NCI-H1105 (cell line): Measurements from ENCODE around the gene VPS13D.
A peak's percentile ranks its signal among the peaks of the same experiment; 100 is the strongest.
"Not testable (repeated sequence)": the region's sequence is repeated elsewhere in the genome, so short reads cannot be mapped to it uniquely, and the experiment has no call there.

Experiments
- DNase-seq: peaks from one replicate; lab custom pipeline; 2025; lab: John Stamatoyannopoulos, UW

Gene VPS13D

DNA sequence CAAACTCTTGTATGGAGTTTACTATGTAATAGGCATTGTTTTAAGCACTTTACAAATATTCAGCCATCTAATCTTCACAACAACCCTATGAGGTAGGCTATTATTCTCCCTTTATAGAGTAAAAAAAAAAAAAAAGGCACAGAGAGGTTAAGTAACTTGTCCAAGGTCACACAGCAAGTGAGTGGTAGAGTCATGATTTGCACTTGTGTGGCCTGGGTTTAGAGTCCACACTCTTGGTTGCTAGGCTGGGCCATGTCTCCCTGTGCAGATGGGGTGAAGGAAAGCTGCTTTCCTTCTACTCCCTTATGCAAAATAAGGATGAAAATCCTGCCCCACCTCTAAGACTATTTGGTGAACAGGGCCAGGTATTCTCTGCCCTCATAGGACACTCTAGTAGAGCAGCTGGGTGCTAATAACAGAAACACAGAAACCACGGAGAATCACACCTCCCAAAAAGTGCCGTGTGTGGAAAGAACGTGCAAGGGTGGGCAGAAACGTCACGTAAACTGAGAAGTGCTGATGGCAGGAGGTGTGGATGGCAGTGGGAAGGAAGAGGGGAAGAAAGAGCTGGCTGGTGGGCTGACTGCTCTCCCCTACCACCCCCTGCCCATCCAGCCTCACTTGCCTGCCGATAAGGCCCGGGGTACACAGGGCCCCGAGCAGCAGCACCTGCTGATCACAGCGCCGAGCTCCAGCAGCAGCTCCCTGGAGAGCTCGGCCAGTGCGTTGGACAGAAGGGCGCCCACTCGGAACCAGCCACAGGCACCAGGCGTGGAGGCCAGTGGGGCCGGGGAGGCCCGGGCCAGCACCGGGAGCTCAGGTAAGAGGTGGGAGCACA is 28.3 kb upstream of the VPS13D start:
- DNase-seq: no peak

DNA sequence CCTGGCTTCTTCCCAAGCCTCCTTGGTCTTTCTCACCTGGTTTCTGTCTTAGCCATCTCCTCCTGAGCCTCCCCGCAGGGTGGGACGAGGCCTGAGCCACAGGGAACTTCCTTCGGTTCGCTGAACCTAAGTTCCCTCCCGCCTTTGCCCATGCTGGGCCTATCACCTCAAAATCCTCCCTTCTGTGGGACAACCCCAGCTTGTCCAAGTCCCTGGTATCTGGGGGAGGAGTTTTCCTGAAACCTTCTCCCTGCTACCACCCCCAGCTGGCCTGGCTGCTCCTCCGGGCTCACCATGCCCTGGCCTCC is 27.7 kb upstream of the VPS13D start:
- no peak for DNase-seq

DNA sequence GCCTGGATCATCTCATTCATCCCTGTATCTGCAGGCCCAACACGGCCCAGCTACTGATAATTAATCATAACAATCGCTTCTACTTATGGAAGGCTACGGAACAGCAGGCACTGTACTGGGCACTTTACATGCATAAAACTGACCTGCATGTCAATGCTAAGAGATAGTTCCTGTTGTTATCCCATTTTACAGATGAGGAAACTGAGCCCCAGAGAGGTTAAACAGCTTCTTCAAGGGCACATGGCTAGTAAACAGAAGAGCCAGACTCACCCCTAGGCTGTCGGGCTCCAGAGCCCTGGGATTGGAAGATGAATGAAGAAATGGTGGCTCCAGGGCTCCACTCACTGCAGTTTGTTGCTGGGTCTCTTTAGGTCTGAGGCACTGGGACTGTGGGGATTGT is 27.3 kb upstream of the VPS13D start:
- no peak for DNase-seq

DNA sequence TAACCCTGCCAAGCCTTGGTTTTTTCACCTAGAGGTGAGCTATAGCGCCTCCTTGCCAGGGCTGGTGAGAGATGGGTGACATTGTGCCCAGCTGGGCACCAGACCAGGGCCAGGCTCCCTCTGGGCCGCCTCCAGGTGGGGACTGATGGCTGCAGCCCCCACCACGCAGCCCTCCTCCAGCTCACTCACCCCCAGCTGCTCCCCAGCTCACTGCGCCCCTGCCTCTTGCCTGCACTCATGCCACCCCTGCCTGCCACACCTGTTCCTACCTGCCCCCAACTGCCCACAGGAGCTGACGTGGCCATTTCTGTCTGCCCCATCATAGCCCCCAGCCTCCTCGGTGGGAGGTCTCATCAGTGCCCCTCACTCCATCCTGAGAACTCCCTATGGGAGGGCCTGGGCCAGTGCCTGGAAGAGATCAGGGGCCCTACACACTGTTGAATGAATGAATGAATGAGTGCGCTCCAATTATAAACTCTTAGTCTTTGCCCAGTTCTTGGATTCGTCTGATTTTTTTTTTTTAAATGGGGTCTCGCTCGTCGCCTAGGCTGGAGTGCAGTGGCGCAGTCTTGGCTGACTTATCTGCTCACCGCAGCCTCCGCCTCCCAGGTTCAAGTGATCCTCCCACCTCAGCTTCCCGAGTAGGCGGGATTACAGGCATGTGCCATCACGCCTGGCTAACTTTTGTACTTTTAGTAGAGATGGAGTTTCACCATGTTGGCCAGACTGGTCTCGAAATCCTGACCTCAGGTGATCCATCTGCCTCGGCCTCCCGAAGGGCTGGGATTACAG is 26.4 kb upstream of the VPS13D start:
- DNase-seq: no peak

DNA sequence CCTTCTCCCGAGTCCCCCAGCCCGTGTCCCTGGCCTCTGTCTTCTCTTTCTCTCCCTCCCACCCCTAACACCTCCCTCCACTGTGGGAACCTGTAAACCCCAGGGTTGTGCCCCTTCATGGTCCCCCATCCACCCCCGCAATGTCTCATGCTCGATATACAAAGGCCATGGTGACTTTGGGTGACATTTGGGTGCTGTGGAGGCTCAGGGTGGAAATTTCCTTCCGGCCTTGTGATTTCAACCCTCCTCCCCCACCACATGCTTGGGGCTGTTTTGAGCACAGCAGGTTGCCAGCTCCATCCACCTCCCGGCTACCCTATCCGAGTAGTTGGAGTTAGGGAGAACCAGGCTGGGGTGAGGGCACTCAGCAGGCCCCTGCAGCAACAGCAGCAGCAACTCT is 25.7 kb upstream of the VPS13D start:
- no peak for DNase-seq

DNA sequence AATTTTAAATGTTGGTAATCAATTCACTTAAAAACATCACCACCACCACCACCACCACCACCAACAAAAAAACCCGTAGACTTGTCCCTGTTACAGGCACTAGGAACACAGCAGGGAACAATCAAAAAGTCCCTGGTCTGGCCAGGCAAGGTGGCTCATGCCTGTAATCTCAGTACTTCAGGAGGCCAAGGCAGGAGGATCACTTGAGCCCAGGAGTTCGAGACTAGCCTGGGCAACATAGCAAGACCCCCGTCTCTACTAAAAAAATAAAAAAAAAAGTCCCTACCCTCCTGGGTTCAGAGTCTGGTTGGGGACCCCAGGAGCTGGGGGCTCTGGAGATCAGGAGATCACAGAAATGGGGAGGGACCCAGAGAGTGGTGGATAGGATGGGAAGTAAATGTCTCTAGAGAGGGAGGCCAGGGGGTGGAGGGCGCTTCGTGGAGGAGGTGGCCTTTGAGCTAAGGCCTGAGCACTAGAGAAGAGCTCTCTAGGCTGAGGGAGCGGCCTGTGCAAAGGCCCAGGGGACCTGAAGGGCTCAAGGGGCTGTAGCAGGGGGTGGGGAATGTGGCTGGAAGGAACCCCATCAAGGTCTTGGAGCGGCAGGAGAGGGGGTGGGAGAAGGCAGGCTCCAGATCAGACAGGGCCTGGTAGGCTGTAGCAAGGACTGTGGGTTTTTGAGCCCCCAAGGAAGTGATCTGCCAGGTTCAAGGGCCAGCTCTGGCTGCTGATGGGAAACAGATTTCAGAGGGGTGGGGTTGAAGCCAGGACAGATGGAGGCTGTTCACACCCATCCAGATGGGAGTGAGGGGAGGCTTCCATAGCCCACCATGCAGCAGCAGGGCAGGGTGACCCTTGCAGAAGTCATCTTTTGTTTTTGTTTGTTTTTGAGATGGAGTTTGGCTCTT is 24.8 kb upstream of the VPS13D start:
- no peak for DNase-seq

DNA sequence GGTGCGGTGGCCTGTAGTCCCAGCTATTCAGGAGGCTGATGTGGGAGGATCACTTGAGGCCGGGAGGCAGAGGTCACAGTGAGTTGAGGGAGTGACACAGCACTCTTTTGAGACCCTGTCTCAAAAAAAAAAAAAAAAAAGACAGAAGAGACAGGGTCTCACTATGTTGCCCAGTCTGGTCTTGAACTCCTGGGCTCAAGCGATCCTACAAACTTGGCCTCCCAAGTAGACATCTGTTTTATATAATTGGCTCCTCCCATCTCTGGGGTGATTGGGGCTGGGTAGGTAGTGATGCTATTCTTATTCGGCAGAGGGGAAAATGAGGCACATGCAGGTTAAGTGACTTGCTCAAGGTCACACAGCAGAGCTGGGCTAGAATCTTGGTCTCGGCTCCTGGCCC is 23.6 kb upstream of the VPS13D start:
- DNase-seq: no peak

DNA sequence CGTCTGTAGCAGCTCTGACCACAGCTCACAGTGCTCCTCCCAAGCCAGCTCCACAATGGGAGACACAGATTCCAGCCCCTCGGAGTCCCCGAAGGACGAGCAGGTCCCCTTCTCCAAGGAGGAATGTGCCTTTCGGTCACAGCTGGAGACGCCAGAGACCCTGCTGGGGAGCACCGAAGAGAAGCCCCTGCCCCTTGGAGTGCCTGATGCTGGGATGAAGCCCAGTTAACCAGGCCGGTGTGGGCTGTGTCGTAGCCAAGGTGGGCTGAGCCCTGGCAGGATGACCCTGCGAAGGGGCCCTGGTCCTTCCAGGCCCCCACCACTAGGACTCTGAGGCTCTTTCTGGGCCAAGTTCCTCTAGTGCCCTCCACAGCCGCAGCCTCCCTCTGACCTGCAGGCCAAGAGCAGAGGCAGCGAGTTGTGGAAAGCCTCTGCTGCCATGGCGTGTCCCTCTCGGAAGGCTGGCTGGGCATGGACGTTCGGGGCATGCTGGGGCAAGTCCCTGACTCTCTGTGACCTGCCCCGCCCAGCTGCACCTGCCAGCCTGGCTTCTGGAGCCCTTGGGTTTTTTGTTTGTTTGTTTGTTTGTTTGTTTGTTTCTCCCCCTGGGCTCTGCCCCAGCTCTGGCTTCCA is 22.9 kb upstream of the VPS13D start:
- DNase-seq: peak; percentile 29

DNA sequence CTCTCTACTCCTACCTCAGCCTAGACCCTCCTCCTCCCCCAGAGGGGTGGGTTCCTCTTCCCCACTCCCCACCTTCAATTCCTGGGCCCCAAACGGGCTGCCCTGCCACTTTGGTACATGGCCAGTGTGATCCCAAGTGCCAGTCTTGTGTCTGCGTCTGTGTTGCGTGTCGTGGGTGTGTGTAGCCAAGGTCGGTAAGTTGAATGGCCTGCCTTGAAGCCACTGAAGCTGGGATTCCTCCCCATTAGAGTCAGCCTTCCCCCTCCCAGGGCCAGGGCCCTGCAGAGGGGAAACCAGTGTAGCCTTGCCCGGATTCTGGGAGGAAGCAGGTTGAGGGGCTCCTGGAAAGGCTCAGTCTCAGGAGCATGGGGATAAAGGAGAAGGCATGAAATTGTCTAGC is 21.6 kb upstream of the VPS13D start:
- no peak for DNase-seq

DNA sequence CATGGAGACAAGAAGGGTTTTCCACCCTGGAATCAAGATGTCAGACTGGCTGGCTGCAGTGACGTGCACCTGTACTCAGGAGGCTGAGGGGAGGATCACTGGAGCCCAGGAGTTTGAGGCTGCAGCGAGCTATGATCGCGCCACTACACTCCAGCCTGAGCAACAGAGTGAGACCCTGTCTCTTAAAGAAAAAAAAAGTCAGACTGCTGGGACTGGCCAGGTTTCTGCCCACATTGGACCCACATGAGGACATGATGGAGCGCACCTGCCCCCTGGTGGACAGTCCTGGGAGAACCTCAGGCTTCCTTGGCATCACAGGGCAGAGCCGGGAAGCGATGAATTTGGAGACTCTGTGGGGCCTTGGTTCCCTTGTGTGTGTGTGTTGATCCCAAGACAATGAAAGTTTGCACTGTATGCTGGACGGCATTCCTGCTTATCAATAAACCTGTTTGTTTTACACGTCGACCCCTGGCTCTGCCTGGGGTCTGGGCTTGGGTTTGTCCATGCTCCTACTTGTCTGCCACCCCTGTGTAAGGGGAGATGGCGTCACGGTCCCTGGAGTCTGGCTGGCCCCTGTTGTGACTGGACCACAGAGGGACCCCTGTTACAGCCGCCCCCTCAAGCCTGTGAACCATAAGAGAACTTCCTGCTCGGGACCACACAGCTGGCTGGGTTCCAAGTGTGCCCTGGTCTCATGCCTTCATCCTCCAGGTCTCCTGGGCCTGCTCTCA is 20.9 kb upstream of the VPS13D start:
- peak; percentile 55 for DNase-seq

DNA sequence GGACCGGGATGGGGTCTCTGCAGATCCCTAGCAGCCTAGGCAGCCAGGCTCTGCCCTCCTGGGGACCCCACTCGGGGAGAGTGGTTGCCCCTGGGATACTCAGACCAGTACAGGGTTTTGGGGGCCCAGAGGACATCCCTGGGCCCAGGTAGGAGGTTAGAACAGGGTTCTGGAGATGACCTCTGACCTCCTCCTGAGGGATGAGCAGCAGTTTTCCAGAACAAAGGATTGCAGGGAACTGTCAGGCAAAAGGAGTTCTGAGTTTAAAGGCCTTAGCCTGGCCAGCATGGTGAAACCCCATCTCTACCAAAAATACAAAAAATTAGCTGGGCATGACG is 20.4 kb upstream of the VPS13D start:
- DNase-seq: no peak

DNA sequence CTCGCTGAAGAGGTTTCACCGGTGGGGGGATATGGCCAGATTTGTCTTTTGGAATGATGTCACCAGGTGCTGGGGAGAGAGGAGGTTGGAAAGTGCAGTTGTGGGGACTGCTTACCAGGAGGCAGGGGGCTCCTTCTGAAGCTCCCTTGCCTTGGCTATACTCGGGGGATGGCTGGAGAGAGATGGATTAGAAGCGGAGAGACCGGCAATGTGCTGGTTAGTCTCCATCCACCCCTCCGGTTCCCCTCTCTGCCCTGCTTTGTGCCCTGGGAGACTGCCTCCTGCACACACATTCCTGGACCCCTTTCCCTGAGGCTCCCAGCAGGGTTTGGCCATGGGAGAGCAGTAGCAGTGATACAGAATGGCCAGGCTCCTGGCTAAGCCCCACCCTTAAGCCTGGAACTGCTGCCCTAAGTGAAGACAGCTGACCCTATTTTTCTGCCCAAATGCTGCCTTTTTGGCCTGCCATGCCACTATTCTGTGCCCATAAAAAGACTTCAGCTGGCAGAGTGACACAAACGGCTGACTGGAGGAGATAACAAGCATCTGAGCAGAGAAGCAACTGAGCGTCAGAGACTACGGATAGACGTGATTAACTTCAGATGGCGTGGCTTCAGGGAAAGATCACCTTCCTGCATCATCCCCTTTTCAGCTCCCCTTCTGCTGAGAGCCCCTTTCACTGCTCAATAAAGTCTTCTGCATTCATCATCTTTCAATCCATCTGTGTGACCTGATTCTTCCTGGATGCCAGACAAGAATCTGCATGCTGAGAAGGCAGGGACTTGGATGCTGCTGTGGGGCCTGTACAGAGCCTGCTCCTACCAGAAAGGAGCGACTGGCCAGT is 14.5 kb upstream of the VPS13D start:
- DNase-seq: no peak

DNA sequence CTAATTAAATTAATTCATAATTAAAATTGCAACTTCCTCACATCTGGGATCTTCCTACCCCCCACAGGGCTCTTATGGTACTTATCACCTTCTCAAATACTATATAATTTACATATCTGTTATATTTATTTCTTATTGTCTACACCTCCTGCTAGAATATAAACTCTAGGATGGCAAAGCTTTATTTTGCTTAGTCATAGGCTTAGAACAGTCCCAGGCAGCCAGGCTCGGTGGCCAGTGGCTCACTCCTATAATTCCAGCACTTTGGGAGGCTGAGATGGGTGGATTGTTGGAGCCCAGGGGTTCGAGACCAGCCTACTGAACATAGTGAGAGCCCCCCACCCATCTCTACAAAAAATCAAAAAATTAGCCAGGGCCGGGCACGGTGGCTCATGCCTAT is 10.0 kb upstream of the VPS13D start:
- DNase-seq: no peak

DNA sequence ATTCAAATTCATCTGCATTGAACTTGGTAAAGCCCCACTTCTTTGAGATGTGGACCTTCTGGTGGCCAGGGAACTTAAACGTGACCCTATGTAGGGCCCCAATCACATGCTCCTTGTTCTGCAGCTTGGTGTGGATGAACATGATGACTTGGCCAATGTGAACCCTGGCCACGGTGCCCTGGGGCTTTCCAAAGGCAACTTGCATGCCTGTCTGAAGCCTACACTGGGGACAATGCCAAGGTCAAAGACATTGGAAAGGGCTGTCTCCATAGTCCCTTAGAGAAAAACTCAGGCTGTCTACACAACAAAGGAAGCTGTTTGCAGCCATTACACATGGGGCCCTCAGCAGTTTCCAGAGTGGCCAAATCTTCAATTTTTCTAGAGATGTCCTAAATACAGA is 8.9 kb upstream of the VPS13D start:
- DNase-seq: no peak

DNA sequence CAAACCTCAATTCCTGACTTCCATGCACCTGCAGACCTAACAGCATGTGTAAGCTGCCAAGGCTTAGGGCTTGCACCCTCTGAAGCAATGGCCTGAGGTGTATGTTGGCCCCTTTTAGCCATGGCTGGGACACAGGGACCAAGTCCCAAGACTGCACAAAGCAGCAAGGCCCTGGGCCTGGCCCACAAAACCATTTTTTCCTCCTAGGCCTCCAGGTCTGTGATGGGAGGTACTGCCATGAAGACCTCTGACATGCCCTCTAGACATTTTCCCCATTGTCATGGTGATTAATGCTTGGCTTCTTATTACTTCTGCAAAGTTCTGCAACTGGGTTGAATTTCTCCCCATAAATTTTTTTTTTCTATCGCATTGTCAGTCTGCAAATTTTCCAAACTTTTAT is 7.1 kb upstream of the VPS13D start:
- not testable (repeated sequence) for DNase-seq

DNA sequence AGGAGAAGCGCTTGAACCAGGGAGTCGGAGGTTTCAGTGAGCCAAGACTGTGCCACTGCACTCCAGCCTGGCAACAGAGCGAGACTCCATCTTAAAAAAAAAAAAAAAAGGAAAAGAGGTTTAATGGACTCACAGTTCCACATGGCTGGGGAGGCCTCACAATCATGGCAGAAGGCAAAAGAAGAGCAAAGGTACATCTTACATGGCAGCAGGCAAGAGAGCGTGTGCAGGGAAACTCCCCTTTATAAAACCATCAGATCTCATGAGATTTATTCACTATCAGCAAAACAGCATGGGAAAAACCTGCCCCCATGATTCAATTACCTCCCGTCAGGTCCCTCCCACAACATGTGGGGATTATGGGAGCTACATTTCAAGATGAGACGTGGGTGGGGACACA is 5.7 kb upstream of the VPS13D start:
- DNase-seq: not testable (repeated sequence)

DNA sequence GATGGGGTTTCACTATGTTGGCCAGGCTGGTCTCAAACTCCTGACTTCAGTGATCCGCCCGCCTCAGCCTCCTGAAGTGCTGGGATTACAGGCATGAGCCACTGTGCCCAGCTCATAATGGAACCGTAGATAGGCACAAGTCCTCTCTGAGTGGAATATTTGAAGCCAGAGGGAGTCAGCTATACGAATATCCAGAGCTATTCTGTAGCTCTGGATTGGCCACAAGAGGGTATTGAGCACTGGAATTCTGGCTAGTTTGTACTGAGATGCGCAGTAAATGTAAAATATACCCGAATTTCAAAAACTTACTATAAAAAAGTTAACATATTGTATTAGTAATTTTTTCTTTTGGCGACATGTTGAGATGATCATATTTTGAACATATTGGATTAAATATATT is 851 bp upstream of the VPS13D start:
- DNase-seq: no peak

DNA sequence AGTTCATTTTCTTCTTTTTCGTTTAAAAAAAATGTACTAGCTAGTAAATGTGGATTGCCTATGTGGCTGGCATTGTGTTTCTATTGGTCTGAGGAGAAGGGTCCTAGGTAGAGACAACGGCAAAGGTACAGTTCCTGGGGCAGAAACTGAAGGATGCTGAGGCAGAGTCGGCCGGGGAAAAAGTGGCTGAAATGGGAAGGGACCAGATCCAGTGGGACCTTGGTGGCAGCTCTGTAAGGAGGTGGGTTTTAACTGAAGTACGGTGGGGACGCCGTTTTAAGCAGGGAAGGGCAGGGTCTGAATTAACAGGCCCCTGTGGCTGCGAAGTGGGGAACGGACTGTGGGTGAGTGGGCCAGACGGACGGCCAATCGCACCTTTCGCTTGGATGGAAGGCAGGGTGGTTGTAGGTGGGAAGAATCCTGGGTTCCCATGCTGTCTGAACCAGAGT is 420 bp upstream of the VPS13D start:
- DNase-seq: no peak

DNA sequence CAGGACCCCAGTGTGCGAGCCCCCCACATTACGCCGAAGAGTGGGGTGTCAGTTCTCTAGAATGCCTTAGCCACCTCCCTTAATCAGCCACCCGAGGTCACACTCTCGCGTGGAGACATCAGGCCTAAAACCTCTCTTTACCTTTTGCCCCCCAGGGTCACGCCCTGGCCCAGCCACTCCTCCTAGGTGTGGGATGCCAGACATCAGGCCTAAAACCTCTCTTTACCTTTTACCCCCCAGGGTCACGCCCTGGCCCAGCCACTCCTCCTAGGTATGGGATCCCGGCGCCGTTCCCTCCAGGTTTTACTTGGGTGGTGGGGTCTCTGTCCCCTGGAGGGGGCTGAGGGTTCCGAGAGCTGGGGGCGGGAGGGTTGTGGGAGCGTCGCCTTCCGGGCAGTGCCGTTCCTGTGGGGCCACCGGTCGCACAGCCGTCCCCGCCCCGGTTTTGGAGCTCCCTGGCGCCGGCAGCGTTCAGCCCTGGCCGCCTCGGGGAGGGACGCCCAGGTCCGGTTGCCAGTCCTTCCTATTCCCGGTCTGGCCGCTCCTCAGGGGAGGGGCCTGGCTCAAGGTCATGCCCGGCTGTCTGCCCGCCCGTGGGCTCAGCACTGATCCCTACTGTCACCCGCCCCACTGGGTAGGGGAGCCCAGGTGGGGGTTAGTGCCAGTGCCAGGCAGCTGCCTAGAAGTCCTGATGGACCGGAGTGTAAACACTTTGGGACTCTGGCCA is 882 bp downstream of the VPS13D start:
- DNase-seq: no peak

DNA sequence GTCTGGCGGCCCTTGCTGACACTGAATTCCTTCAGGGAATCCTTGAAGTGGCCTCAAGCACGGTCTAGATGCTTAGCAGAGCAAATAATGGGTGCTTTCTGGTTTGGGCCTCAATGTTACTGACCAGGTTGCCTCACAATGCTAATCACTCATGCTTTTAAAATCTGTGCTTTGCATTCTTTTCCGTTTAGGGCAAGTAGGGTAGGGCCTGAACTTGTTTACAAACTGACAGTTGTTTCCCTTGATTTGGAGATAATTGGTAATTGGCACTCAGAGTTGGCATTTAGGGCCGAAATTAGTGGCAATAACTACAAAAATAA is 1.4 kb downstream of the VPS13D start:
- DNase-seq: no peak
